Smooth muscle cell (in vitro differentiated cells): ENCODE data around the gene TBC1D22A. TPM values are rescaled to one million over a fixed set of nuclear protein-coding genes. Genes with fewer than 3 reads are reported as not detected.

Experiments used
- DNase-seq: peaks from one replicate; lab custom pipeline; 2025; ENCODE audit not compliant: unreplicated experiment; lab: John Stamatoyannopoulos, UW
- H2AFZ ChIP-seq: fragments of 200-600 bp; sonication (generic); 2 replicates; pipeline ENCODE4 v1.6.0; 2016; ENCODE audit warnings: antibody characterized with exemption, low read depth, mild to moderate bottlenecking
- H3F3A ChIP-seq: fragments of 200-600 bp; sonication (generic); 2 replicates; pipeline ENCODE4 v1.6.0; 2017; ENCODE audit warnings: antibody characterized with exemption, low read depth
- H3K27ac ChIP-seq: fragments of 200-600 bp; sonication (generic); 2 replicates; pipeline ENCODE4 v1.5.1; 2016; ENCODE audit warnings: low read depth, mild to moderate bottlenecking
- H3K27me3 ChIP-seq: fragments of 200-600 bp; sonication (generic); 2 replicates; pipeline ENCODE4 v1.6.1; 2016; ENCODE audit warnings: low read depth, mild to moderate bottlenecking
- H3K36me3 ChIP-seq: fragments of 200-600 bp; sonication (generic); 2 replicates; pipeline ENCODE4 v1.5.1; 2016; ENCODE audit warnings: low read depth
- H3K4me1 ChIP-seq: fragments of 200-600 bp; sonication (generic); 2 replicates; pipeline ENCODE4 v1.5.1; 2016; ENCODE audit warnings: low read depth
- H3K4me2 ChIP-seq: fragments of 200-600 bp; sonication (generic); 2 replicates; pipeline ENCODE4 v1.6.0; 2016; ENCODE audit warnings: mild to moderate bottlenecking
- H3K4me3 ChIP-seq: fragments of 200-600 bp; sonication (generic); 2 replicates; pipeline ENCODE4 v1.5.1; 2016; ENCODE audit warnings: mild to moderate bottlenecking
- H3K79me2 ChIP-seq: fragments of 200-600 bp; sonication (generic); 2 replicates; pipeline ENCODE4 v1.6.0; 2016; ENCODE audit warnings: low read depth, mild to moderate bottlenecking
- H3K9ac ChIP-seq: fragments of 200-600 bp; sonication (generic); 2 replicates; pipeline ENCODE4 v1.6.0; 2016; ENCODE audit warnings: low read depth
- H3K9me3 ChIP-seq: fragments of 200-600 bp; sonication (generic); replicated peaks from 2 replicates; pipeline ENCODE4 v1.5.1; 2016; ENCODE audit warnings: low read depth
- H4K20me1 ChIP-seq: fragments of 200-600 bp; sonication (generic); 2 replicates; pipeline ENCODE4 v1.6.0; 2016; ENCODE audit warnings: low read depth
- CTCF ChIP-seq: fragments of 200-600 bp; sonication (generic); IDR thresholded peaks from 2 replicates; pipeline ENCODE4 v1.5.1; 2017; ENCODE audit warnings: borderline replicate concordance, mild to moderate bottlenecking, antibody characterized with exemption; ENCODE audit not compliant: insufficient read depth, poor library complexity, severe bottlenecking
- WGBS: methylation state at CpG from one replicate; pipeline ENCODE4 v1.1.7; 2016; ENCODE audit warnings: low lambda C conversion rate; 5-methylcytosine and 5-hydroxymethylcytosine counted together
- polyA plus RNA-seq: library from polyadenylated mRNA; unstranded; fragments of >200 nt; fragmentation: Nextera tagmentation; extraction: Ambion mirVana; gene quantifications from 2 replicates; pipeline ENCODE4 v1.2.1, GENCODE V29; 2016
- total RNA-seq: library from RNA; depleted of rRNA; stranded (reverse); fragments of >200 nt; gene quantifications from 2 replicates; pipeline ENCODE4 v1.2.3, GENCODE V29; 2014

TBC1D22A gene
- total and polyA plus RNA-seq, 2 experiments from 2014 or later = 12.5 to 14.4 TPM

- no peak for DNase-seq
- Histone ChIP-seq H3K79me2 (no peaks in the 10 kb centered on the region), H3K27me3 (no peaks in the 10 kb centered on the region), H3K9ac (no peak overlapping the region), H3K36me3 (no peaks in the 10 kb centered on the region), H4K20me1 (no peaks in the 10 kb centered on the region), H3K9me3 (no peaks in the 10 kb centered on the region), H3K27ac (no peak overlapping the region), H3F3A (no peaks in the 10 kb centered on the region), H3K4me3 (no peak overlapping the region), H2AFZ (no peak overlapping the region), H3K4me1 (no peaks in the 10 kb centered on the region), H3K4me2 (no peak overlapping the region)
- 92% methylated on average over 18 of the region's 18 CpGs for WGBS
- TF ChIP-seq CTCF = no peak
Observed at GRCh38 chr22:47123006-47123826, 360.8 kb downstream of the TBC1D22A start.

GRCh38 chr22:47123827-47124442, 361.5 kb downstream of the TBC1D22A start:
- H3K4me1 ChIP-seq = no peaks in the 10 kb centered on the region
- H3K9ac ChIP-seq = no peak overlapping the region
- H2AFZ ChIP-seq = no peak overlapping the region
- no peak overlapping the region for H3K4me2 ChIP-seq
- no peak overlapping the region for H3K4me3 ChIP-seq
- no peak for TF ChIP-seq CTCF
- H3F3A ChIP-seq = no peaks in the 10 kb centered on the region
- no peaks in the 10 kb centered on the region for H3K79me2 ChIP-seq
- H3K36me3 ChIP-seq = no peaks in the 10 kb centered on the region
- no peaks in the 10 kb centered on the region for H3K9me3 ChIP-seq
- H3K27me3 ChIP-seq = no peaks in the 10 kb centered on the region
- no peak for DNase-seq
- H4K20me1 ChIP-seq = no peaks in the 10 kb centered on the region
- no peak overlapping the region for H3K27ac ChIP-seq
- 91% methylated on average over 16 of the region's 16 CpGs for WGBS

- Histone ChIP-seq H3K4me2 (no peak overlapping the region), H3K9me3 (no peaks in the 10 kb centered on the region), H3K4me1 (no peaks in the 10 kb centered on the region), H3K4me3 (no peak overlapping the region), H3K9ac (no peak overlapping the region), H3K79me2 (no peaks in the 10 kb centered on the region), H3K27me3 (no peaks in the 10 kb centered on the region), H3F3A (no peaks in the 10 kb centered on the region), H4K20me1 (no peaks in the 10 kb centered on the region), H3K27ac (no peak overlapping the region), H3K36me3 (no peaks in the 10 kb centered on the region), H2AFZ (no peak overlapping the region)
- DNase-seq = no peak
- 96% methylated on average over 14 of the region's 15 CpGs for WGBS
- no peak for TF ChIP-seq CTCF
Observed at GRCh38 chr22:47124451-47124881, 362.0 kb downstream of the TBC1D22A start.
